Body of pancreas (tissue), 4 donors: ENCODE measurements around the gene DLG1.

Experiments
- POLR2A ChIP-seq, 3 donors: fragments of 450-650 bp; IDR thresholded peaks; one replicate each; pipeline ENCODE4 v1.6.1; 2016; ENCODE audit warnings: antibody characterized with exemption in 3 of 3, mild to moderate bottlenecking in 2 of 3
- TF ChIP-seq, protein P1 (sequence below), 7 experiments: fragments of 450-650 bp in 4 of 7; fragments of 200-600 bp in 3 of 7; sonication (generic) in 3 of 7; IDR thresholded peaks; one replicate each; pipeline ENCODE4 v1.5.1; 2016 to 2019; ENCODE audit warnings: antibody characterized with exemption in 7 of 7

DNA sequence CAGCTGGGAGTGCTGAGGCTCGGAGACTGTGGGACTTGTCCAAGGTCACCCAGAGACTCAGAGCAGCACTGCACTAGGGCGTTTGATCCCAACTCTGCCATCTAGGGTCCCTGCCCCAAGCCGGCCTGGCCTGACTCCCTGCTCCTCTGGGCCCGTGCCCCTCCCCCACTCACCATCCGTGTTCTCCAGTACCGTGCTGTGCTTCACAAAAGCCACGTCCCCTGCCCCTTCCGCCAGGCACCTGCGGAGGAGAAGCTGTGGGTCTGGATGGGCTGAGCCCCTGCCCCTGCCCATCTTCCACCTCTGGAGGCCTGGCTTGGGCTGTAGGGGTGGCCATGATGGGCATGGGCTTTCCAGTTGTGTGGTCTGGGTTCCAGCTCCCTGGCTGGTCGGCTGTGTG lies 277.2 kb downstream of the DLG1 start:
- TF ChIP-seq, protein P1, sequence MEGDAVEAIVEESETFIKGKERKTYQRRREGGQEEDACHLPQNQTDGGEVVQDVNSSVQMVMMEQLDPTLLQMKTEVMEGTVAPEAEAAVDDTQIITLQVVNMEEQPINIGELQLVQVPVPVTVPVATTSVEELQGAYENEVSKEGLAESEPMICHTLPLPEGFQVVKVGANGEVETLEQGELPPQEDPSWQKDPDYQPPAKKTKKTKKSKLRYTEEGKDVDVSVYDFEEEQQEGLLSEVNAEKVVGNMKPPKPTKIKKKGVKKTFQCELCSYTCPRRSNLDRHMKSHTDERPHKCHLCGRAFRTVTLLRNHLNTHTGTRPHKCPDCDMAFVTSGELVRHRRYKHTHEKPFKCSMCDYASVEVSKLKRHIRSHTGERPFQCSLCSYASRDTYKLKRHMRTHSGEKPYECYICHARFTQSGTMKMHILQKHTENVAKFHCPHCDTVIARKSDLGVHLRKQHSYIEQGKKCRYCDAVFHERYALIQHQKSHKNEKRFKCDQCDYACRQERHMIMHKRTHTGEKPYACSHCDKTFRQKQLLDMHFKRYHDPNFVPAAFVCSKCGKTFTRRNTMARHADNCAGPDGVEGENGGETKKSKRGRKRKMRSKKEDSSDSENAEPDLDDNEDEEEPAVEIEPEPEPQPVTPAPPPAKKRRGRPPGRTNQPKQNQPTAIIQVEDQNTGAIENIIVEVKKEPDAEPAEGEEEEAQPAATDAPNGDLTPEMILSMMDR (IDR thresholded peaks at IDR 0.05), result no peak
- TF ChIP-seq POLR2A (IDR thresholded peaks at IDR 0.05), result no peak
